Measurements from ENCODE around the gene BSX.

Gene BSX

DNA sequence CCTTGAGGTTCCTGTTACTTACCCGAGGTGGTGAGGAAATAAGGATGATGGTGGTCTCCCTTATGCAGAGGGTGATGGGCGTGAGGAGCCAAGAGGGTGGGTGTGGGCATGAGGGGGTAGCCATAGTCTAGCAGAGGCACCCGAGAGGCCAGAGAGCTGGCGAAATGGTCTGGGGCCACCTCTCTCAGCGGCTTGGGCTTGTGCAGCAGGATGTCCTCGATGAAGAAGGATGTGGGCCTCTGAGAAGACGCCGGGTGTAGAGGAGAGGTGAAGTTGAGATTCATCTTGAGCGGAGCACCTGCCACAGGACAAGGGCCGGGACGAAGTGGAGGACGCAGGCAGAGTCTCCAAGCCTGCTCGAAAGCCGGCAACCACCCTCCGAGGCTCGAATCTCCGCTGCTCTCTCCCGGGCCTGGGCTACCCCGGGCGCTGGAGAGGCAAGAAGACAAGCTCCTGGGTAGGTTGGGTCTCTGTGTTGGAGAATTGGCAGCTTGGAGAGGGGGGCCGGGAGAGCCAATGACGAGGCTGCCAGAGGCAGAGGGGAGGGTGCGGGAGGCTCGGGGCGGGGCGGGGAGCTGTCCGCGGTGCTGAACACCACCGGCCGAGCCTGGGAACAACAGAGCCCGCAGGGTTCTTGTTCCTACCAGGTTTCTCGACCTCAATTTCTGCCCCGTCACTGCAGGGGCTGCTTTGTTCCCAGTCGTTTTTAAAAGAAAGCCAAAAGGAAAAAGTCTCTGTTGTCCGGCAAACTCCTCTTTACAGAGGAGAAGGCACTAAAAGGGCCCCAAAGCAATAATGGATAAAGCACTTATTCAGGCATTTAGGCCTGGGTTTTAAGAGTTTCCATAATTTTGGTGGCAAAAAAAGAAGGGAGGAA, at the start of gene BSX:
BSX (minus strand) TSS at position 447 of the 877 bp plus-strand sequence; CDS start at position 284, 163 bp downstream.
- DNase-seq (ENCODE audit: low spot score) = peak; percentile 63

DNA sequence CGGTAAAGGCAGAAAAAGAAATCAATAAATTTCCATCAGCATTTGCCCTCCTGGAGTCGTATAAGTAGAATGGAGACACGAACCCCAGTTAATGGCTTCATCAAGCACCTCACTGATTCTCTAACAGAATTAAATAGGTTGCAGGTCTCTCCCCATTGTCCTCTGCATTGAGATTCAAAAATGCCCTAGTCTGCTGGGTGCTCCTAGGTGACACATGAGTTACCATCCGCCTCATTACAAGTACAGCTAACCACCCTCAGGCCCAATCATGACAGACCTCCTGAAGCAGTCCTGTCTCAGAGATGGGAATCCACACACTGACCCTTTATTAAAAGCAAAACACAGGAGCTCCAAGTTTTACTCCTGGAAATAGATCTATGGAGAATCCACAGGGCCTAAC, 48.9 kb upstream of the BSX start:
- DNase-seq (ENCODE audit: low spot score) = no peak

DNA sequence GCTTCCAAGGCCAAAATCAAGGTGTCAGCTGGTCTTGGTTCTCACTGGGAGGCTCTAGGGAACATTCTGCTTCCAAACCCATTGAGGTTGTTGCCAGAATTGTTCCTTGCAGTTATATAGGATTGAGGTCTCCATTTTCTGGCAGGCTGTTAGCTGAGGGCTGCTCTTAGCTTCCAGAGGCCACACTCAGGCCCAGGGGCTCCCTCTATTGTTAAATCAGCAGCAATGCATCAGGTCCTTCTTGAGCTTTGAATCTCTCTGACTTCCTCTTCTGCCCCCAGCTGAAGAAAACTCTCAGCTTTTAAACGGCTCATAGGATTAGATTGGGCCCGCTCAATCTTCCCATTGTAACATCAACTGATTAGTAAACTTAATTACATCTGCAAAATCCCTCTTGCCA, 39.3 kb upstream of the BSX start:
- DNase-seq (ENCODE audit: low spot score) = peak; percentile 81

DNA sequence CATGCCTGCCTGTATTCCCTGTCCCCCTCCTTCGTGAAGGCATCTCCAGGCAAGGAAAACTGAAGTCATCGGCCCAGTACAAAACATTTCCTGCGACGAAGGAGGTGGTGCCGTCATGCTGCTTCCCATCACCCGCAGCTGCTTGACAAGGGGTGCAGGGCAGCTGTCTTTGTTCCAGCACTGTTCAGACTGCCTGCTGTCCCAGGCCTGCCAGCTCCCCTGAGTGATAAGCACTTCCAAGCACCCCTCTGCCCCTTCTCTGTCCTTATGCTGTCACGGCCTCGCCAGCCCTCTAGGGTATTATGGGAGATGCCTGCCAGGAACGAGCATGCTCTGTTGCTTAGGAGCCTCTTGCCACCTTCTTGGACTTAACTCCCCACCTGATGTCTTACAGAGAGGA, 37.1 kb upstream of the BSX start:
- DNase-seq (ENCODE audit: low spot score) = no peak

DNA sequence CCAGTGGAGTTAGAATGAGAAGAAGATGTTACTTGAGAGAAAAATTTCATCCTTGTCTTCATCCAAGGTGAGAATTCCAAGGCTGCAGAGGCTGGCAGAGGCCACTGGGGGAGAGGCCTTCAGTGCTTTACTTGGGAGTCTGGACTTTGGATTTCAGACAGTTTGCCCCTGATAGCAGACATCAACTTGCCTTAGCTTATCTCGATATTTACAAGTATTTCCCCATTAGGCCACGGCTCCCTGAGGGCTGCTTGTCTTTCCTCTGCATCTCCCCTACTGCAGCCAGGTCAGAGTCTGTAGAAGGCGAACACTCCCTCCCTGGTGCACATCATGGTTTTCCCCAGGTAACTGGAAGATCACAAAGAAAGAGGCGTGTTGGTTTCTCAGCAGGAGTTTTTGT, 29.9 kb upstream of the BSX start:
- no peak for DNase-seq (ENCODE audit: low spot score)

DNA sequence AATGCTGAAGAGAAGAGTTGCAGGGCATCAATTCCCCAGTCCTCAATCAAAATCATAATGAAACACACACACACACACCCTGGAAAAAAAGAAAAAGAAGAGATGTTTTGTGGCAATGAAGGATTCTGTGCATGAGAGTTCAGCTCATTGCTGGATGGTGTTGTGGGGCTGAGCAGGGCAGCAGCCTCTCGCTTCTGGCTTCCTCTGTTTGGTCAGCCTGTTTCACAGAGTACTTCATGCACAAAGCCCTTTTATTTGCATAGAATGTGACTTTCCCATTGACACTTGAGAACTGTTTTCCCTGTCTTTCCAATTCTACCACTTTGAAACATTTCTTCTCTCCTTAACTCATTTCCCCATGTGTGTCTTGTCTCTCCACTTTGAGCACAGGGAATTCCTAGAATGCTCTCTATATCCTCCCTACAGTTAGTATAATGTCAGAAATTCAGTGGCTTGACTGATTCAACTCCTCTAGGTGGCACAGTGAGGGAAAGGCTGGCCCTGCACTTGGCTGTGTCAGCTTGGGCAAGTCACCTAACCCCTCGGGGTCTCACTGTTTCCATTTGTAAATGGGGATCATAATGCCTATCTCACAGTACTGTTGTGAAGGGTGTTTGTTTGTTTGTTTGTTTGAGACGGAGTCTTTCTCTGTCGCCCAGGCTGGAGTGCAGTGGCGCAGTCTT, 25.4 kb upstream of the BSX start:
- DNase-seq (ENCODE audit: low spot score) = no peak

DNA sequence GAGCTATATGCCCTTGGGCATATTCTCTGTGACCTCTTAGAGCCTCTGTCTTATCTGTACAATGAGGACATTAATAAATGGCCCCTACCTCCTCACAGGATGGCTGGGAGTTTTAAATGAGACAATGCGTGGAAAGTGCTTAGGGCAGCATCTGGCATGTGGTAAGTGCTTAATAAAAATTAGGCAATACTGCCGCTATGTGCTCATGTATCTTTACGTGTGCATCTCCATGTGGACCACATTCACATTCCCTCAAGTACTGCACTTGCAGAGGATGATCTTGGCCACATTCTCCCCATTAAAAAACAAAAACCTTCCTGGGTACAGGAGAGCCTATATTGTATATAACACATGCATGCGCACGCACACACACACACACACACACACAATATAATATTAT, 19.1 kb upstream of the BSX start:
- DNase-seq (ENCODE audit: low spot score) = no peak

DNA sequence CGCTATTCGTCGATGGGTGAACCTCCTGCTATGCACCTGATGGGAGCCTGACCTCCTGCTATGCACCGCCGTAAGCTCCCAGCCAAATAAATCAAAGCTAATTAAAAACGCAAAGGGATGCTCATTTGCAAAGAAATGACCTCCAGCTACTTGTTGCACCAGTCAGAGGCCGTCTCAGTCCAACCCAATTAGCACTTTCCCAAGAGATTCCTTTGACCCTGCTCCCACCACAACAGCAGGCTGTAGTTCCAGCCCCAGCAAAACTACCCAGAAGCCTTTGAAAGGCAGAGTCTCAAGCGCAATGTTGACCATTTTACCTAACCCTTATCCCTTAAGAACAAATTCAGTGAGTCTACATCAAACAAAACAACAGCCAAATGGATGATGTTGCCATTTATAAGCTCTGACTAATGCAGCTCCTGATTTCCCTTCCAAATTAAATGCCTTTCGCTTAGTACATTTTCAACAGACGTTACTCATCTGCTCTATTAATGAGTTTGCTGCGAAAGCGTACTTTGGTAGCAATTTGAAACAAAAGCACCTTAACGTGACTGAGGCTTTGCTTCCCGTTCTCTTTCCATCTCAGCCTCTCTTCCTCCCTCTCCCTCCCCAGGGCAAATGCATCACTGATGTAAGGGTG, 17.2 kb upstream of the BSX start:
- DNase-seq (ENCODE audit: low spot score) = peak; percentile 29

DNA sequence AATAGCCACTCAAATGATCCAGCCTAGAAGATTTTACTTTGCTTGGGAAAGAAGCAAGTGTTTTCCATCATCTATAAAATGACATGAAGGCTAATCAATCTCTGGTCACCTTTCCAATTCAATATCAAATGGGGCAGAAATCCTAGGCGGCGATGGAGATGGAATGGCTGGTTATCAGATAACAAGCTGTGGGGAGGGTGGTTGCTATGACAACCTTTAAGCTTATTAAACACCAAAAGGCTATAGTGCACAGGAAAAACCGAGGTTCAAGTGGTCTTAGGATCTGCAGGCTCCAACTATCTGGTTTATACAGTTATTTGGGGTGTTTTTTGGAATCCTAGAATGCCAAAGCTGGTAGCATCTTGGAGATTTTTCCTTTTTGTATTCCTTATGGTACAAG, 13.9 kb upstream of the BSX start:
- no peak for DNase-seq (ENCODE audit: low spot score)

DNA sequence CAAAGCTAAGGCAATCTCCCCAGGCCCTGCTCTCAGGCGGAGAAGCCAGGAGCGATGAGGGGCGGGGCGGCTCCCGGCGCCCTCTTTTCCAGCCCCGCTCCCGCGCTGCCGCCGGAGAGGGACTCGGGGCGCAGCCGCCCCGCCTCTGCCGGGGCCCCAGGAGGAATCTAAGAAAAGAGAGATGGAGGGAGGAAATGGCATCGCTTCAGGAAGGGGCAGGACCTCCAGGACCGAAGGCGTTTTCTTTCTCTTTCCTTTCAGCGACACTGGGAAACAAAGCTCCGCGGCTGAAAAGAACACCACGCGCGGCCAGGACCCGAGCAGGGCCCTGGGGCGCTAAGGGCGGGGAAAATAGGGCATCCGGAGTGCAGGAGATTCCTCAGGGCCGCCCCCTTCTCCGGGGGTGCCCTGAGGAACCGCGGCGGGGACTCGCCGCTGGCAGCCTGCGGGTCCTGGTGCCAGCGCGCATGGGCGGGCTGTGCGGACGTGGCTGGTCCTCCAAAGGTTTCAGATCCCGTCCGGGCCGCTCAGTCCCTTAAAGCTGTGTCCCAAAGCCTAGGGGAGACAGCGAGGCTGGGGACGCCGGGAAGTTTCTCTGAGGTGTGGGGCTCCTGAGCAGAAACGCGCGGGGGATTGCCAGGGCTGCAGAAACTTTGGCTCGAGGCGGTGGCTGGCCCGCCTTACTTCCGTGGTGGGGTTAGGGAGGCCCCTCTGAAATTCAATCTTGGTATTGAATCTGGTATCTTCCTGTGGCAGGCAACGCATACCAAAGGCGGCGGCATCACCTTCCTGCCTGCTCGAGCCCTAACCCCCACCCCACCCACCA, 2.8 kb upstream of the BSX start:
- peak; percentile 46 for DNase-seq (ENCODE audit: low spot score)

DNA sequence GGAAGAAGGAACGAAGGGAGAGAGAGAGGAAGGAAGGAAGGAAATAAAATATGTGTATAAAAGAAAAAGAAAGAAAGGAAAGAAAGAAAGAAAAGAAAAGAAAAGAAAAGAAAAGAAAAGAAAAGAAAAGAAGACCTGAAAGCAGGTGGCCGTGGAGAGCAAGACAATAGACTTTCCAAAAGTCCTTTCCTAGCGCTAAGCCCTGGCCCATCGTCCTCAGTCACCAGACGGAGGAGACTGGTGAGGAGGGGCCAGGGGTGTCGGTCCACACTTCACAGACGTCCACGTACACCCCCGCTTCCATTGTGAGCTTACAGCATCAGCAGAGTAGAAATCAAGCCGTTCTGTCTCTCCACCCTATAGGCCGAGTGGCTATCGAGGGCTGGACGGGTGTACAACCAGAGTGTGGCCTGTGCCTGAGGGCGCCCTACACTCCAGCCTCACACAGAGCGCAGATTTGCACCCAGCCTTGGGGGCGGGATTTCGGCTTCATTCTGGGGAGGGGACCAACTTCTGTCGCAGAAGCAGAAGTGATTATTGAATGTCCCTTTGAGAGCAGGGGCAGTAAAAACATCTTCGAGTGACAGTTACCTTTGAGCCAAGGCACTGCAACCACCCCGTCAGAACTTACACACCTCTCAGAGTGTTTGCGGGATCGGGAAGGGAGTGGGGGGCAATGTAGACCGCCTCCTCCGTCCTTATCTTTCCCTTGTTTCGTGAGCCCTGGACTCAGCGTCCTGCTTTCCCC, 2.0 kb upstream of the BSX start:
- no peak for DNase-seq (ENCODE audit: low spot score)

DNA sequence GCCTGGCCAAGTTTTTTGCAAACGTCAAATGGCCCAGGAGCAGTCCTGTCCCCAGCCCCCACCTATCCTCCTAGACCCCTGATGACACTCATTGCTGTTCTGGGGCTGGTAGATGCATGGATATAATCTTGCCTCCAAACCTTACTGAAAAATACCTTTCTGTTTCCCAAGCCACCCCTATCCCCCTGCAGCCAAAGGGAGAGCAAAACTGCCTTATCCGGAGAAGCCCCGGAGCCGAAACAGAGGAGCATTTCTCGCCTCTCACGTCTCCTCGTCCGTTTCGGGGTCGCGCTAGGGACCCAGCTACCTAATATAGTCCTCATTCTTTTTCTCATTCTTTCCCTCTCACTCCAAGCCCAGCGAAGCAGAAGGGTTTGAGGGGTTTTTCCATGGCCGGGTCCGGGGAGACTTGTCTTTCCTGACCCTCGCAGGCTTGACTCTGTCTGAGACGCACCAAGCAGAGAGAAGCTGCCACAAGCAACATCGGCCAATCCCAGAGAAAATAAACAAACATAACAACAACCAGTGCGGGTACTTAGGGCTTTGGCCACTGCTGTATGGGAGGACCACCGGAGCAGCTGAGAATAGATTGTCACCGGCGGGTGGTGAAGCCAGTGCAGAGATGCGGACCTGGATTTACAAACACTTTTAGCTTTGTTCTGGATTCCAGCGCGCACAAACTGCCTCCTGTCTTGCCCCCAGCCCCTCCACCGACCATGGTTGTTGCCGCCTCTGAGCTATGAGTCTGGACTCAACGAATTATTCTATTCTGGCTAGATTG, 1.6 kb downstream of the BSX start:
- DNase-seq (ENCODE audit: low spot score) = no peak

DNA sequence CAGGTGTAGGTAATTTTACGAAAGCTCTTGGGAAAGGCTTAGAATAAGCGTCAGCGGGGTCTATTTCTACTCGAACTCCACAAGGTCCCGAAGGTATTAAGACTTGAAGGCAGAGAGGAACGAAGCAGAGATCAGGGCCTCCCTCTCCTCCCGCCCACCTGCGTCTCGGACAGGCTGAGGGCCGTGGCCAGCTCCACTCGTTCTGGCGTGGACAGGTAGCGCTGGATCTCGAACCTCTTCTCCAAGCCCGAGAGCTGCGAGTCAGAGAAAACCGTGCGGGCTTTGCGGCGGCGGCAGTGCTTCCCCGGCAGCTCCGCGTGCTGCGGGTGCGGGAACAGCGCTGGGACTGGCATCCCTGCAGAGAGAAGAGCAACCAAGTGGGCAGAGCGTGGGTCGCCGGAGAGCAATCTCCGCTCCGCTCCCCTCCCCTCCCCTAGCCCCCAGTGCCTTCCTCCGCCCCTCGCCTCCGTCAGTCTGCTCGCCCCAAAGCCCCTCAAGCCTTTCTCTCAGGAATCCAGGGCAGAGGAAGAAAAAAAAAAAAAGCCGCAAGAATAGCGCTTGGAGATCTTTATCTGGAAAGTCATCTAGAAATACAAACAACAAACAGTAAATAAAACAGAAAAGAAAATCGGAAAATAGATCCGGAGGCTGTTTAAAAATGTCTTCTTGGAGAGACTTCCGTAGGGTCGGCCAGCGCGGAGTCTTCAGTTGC, 2.4 kb downstream of the BSX start:
- DNase-seq (ENCODE audit: low spot score) = no peak

DNA sequence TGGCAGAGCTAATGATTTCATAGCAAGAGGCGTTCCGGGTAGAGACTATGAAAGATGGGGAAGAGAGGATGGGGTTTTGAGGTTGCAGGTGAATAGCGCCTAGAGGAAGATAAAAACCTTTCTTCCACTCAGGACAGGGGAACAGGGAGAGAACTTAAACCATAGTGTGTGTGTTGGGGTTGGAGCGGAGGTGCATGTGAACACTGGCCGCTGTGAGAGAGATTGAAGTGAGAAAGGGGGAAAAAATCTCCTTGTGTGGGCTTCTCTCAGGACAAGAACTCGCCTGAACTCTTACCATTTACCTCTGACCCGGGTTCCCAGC, 3.4 kb downstream of the BSX start:
- no peak for DNase-seq (ENCODE audit: low spot score)

DNA sequence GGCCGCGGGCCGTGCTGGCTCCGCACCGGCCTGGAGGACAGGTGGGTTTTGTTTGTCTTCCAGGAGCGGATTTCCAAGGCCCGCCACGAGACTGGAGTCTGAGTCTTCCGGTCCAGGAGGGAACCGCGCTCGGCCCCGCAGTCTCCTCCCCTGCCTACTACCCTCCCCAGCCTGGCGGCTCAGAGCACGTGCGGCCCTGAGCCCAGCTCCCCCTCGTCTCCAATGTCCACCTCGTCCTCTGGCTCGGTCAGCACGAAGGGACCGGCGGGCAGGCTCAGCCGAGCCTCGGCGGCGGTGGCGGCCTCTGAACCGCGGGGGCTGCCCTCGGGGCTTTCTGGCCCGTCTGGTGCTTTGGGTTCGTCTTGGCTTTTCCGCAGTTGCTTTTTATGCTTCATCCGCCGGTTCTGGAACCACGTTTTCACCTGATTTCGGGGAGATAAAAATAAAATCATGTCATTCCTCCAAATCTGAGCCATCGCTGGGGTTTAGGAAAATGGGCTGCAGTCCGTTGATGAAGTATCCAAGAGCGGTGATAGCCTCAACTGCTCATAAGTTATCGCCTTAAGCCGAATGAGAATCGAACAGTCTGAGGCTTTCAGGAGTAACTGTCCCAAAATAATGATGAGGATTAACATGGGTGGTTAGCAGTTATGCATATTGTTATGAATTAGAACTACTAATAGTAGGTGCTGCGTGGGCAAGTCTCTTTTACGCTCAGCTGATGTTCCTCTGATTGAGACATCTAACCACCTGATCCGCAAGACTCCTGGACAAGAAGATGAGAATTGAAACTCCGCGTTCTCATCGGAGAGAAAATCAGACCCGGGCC, 4.0 kb downstream of the BSX start:
- DNase-seq (ENCODE audit: low spot score) = no peak

DNA sequence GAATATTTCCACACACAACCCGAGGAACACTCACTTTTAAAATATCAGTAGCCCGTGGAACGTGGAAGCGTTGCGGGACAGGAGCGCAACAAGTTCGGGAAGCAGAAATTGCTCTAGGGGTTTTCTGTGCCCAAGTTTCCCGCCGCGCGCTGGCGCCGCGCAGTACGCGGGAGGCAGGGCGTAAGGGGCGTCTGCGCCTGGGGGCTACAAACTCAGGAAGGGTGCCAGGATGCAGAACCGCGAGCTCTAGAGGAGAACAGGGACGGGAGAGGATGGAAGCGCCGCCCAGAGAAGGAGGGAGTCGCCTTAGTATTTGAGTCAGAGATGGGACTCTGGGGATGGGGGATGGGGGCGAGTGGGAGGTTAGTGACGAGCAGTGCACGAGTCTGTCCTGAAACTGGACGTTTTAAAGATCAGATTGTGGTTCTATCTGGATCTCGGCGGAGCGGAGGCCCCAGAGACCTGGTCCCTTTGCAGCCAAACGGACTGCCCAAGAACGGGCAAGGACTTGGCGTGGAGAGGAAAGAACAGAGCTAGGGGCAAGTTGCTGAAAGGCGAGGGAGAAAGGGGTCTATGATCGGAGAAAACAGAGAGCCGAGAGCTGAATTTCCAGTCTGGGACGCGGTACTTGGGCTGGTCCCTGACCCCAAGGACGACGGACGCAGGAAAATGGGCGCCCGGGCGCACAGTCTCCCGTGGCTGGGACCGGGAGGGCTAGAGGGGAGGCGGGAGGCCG, 4.7 kb downstream of the BSX start:
- no peak for DNase-seq (ENCODE audit: low spot score)

DNA sequence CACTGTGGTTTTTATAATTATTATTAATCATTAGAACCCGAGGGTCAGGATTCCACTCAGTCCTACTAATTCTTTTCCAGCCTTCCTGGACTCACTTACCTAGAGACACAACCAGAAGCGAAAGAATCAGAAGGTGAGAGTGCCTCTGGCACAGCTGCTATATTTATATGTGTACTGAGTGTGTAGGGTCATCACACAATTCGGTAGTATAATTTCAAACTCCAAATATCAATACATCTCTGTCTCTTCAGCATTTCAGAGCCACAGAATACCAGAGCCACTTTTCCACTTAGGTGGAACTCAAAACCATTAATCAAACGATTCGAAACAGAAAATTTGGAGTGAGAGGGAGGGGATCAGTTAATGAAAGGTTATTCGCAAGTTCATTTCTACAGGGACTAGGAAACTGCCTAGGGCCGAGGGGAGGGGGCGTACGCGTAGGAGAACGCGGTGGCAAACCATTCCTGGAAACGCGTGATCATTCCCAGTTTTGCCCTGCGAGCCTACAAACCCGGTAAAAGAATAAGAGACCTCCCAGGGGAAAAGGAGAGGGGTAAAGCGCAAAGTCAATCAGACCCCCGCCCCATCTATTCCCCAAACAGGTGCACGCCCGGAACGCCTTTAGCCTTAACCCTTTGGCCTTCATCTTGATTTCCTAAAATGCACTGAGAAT, 5.4 kb downstream of the BSX start:
- DNase-seq (ENCODE audit: low spot score) = no peak

DNA sequence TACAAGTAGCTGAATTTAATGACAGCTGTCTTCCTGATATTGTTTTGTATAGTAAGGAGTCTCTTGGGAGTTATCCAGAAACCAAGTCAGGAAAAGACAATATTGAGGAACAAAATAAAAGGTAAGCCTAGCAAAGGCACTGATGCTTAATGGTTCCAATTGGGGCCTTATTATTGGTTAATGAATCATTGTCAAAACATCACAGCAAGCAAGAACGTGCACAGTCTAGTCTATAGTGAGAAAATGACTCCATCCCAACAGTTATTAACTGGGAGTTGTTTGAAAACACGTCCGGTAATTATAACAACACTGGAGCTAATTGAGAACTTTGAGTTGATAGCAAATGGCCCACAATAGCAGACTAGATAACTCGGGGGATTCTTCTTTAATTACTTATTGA, 17.7 kb downstream of the BSX start:
- no peak for DNase-seq (ENCODE audit: low spot score)
